Stomach (tissue), 4 donors: ENCODE results near the gene TFAP2A.

Experiments used
- CTCF ChIP-seq, 7 experiments: fragments of 450-650 bp in 4 of 7; fragments of 200-600 bp in 3 of 7; sonication (generic) in 3 of 7; IDR thresholded peaks; one replicate each; pipeline ENCODE4 v1.5.1; 2016 to 2019; ENCODE audit warnings: antibody characterized with exemption in 7 of 7, control low read depth in 2 of 7, mild to moderate bottlenecking in 1 of 7
- EP300 ChIP-seq: sonication (generic); formaldehyde crosslinking; IDR thresholded peaks from one replicate; pipeline ENCODE4 v1.6.1; 2017; ENCODE audit warnings: antibody characterized with exemption
- POLR2A ChIP-seq, 4 donors: fragments of 450-650 bp; IDR thresholded peaks; one replicate each; pipeline ENCODE4 v1.6.1; 2016; ENCODE audit warnings: antibody characterized with exemption in 4 of 4, control low read depth in 2 of 4, mild to moderate bottlenecking in 1 of 4, moderate library complexity in 1 of 4
- POLR2AphosphoS5 ChIP-seq, 3 donors: sonication (generic); formaldehyde crosslinking; IDR thresholded peaks; one replicate each; pipeline ENCODE4 v1.6.1; 2016; ENCODE audit warnings: antibody characterized with exemption in 3 of 3

- TF ChIP-seq POLR2A (IDR thresholded peaks at IDR 0.05) (no peak), CTCF (IDR thresholded peaks at IDR 0.05) (no peak), POLR2AphosphoS5 (IDR thresholded peaks at IDR 0.05) (no peak), EP300 (no peak)
Measured at GRCh38 chr6:10397756-10398445, 17.0 kb downstream of the TFAP2A start.
